ENCODE results near the gene ANKRD34A. TPM values are rescaled to one million over a fixed set of nuclear protein-coding genes. Genes with fewer than 3 reads are reported as not detected.

Gene ANKRD34A
- total RNA-seq, 6 experiments from 2014 or later, result 0.14 to 0.88 (median 0.22) TPM; not detected in 1

GRCh38 chr1:145965119-145965744, 857 bp upstream of the ANKRD34A start:
- intact Hi-C loops (cut with DNase I), result no loop called here
- TF ChIP-seq CTCF (IDR thresholded peaks at IDR 0.05) (no peak), POLR2A (IDR thresholded peaks at IDR 0.05) (no peak)
- Histone ChIP-seq H3K36me3 (no peaks in the 10 kb centered on the region), H3K27ac (peak overlapping the region; percentile 59 to 79 (median 74)), H3K4me3 (peak overlapping the region; percentile 62 to 74 (median 63)), H3K9me3 (no peaks in the 10 kb centered on the region), H3K27me3 (no peaks in the 10 kb centered on the region), H3K4me1 (peaks cover 0 to 30% (median 7%) of the 10 kb centered on the region in 4 donors)
- no peak for ATAC-seq
- 0% methylated on average over 5 of the region's 5 CpGs for WGBS (ENCODE audit: insufficient coverage, low coverage, low lambda C conversion rate, missing lambda C conversion rate)
- DNase-seq, result no peak

GRCh38 chr1:145963265-145964019, 933 bp downstream of the ANKRD34A start:
- peak overlapping the region; percentile 59 to 79 (median 74) for H3K27ac ChIP-seq
- peaks cover 0 to 32% (median 8%) of the 10 kb centered on the region in 4 donors for H3K4me1 ChIP-seq
- no peak for TF ChIP-seq CTCF (IDR thresholded peaks at IDR 0.05)
- no peak for TF ChIP-seq POLR2A (IDR thresholded peaks at IDR 0.05)
- WGBS (ENCODE audit: insufficient coverage, low coverage, low lambda C conversion rate, missing lambda C conversion rate), result 58% methylated on average over 5 of the region's 5 CpGs
- no peaks in the 10 kb centered on the region for H3K27me3 ChIP-seq
- ATAC-seq, result no peak
- no peaks in the 10 kb centered on the region for H3K36me3 ChIP-seq
- peak overlapping the region; percentile 62 to 74 (median 63) for H3K4me3 ChIP-seq
- no peaks in the 10 kb centered on the region for H3K9me3 ChIP-seq
- intact Hi-C loops (cut with DNase I), result no loop called here
- DNase-seq, result no peak

GRCh38 chr1:145962157-145963102, 1.9 kb downstream of the ANKRD34A start:
- WGBS (ENCODE audit: insufficient coverage, low coverage, low lambda C conversion rate, missing lambda C conversion rate), result 29% methylated on average over 16 of the region's 36 CpGs
- intact Hi-C loops (cut with DNase I), result no loop called here
- peaks cover 0 to 36% (median 10%) of the 10 kb centered on the region in 4 donors for H3K4me1 ChIP-seq
- no peaks in the 10 kb centered on the region for H3K36me3 ChIP-seq
- H3K4me3 ChIP-seq, result peak overlapping the region; percentile 20 to 67 (median 55)
- ATAC-seq, result no peak
- no peak for TF ChIP-seq CTCF (IDR thresholded peaks at IDR 0.05)
- no peak for TF ChIP-seq POLR2A (IDR thresholded peaks at IDR 0.05)
- H3K27ac ChIP-seq, result no peak overlapping the region
- H3K27me3 ChIP-seq, result no peaks in the 10 kb centered on the region
- no peaks in the 10 kb centered on the region for H3K9me3 ChIP-seq
- DNase-seq, result peak in 2 of 3 donors; percentile 48 to 59

- no peak for ATAC-seq
- Histone ChIP-seq H3K27me3 (no peaks in the 10 kb centered on the region), H3K36me3 (no peaks in the 10 kb centered on the region), H3K9me3 (no peaks in the 10 kb centered on the region), H3K27ac (peak overlapping the region in 2 of 3 donors; percentile 77 to 78), H3K4me1 (peaks cover 0 to 40% (median 10%) of the 10 kb centered on the region in 4 donors), H3K4me3 (peak overlapping the region; percentile 55 to 67 (median 64))
- intact Hi-C loops (cut with DNase I), result no loop called here
- peak in 1 of 3 donors; percentile 53 for DNase-seq
- WGBS (ENCODE audit: insufficient coverage, low coverage, low lambda C conversion rate, missing lambda C conversion rate), result 0% methylated on average over 7 of the region's 57 CpGs
- no peak for TF ChIP-seq CTCF (IDR thresholded peaks at IDR 0.05)
- no peak for TF ChIP-seq POLR2A (IDR thresholded peaks at IDR 0.05)
These were observed 2.8 kb downstream of the ANKRD34A start for GRCh38 chr1:145961425-145962156.

All from right lobe of liver (tissue), 6 donors.